ENCODE results near the gene RPS6KC1. TPM values are rescaled to one million over a fixed set of nuclear protein-coding genes. Genes with fewer than 3 reads are reported as not detected.
"Not testable (repeated sequence)": the region's sequence is repeated elsewhere in the genome, so short reads cannot be mapped to it uniquely, and the experiment has no call there.

RPS6KC1 gene
- total and polyA plus RNA-seq, 5 donors: 4.3 to 14.6 (median 11.5) TPM

- H3K27ac ChIP-seq (ENCODE audit: low read length): no peak overlapping the region
- H3K9me3 ChIP-seq (ENCODE audit: control insufficient read depth, low read length): no peaks in the 10 kb centered on the region
- no peak for ATAC-seq
- no peak for DNase-seq
- no peak overlapping the region for H3K4me3 ChIP-seq (ENCODE audit: low read length)
- no peaks in the 10 kb centered on the region for H3K27me3 ChIP-seq (ENCODE audit: control insufficient read depth, insufficient read depth)
- no peaks in the 10 kb centered on the region for H3K4me1 ChIP-seq (ENCODE audit: control insufficient read depth, insufficient read depth, low read length)
- intact Hi-C loops (cut with DNase I): no loop called here
These were observed 39.1 kb downstream of the RPS6KC1 start for GRCh38 chr1:213089924-213090677.

DNA sequence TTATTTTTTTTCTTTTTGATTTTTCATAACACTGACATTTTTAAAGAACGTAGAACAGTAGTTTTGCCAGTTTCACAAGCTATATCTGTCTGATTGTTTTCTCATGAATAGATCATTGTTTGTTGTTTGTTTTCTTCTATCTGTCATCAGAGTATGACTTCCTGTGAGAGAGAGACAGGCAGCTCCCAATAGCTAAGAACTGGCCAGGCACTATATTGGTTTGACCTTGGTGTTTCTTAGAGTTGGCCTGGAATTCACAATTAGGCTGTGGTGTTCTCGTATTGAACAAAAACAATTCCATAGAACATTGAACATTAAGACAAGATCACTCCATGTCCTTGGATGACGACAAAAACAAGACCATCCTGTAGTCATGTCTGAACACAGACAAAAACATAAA is 43.4 kb downstream of the RPS6KC1 start:
- intact Hi-C loops (cut with DNase I): no loop called here
- Histone ChIP-seq H3K4me3 (ENCODE audit: low read length) (no peak overlapping the region), H3K27ac (ENCODE audit: low read length) (no peak overlapping the region), H3K9me3 (ENCODE audit: control insufficient read depth, low read length) (no peaks in the 10 kb centered on the region), H3K27me3 (ENCODE audit: control insufficient read depth, insufficient read depth) (no peaks in the 10 kb centered on the region), H3K4me1 (ENCODE audit: control insufficient read depth, insufficient read depth, low read length) (no peaks in the 10 kb centered on the region)
- ATAC-seq: no peak
- DNase-seq: no peak
- WGBS: 64% methylated on average over 3 of the region's 3 CpGs

DNA sequence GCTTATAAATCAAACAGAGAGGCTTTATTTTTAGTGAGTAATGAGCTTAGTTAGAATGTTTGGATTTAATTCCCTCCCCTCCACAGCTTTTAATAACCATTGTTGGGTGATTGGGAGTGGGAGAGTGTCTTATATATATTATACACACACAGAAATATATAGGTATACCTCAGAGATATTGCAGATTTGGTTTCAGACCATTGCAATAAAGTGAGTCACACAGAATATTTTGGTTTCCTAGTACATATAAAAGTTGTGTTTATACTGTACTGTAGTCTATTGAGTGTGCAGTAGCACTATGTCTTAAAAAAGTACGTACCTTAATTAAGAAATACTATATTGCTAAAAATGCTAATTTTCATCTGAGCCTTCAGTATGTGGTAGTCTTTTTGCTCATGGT is 44.4 kb downstream of the RPS6KC1 start:
- WGBS: 99% methylated on average over 1 of the region's 1 CpG
- Histone ChIP-seq H3K27me3 (ENCODE audit: control insufficient read depth, insufficient read depth) (no peaks in the 10 kb centered on the region), H3K4me1 (ENCODE audit: control insufficient read depth, insufficient read depth, low read length) (no peaks in the 10 kb centered on the region), H3K9me3 (ENCODE audit: control insufficient read depth, low read length) (no peaks in the 10 kb centered on the region), H3K27ac (ENCODE audit: low read length) (no peak overlapping the region), H3K4me3 (ENCODE audit: low read length) (no peak overlapping the region)
- intact Hi-C loops (cut with DNase I): no loop called here
- ATAC-seq: no peak
- no peak for DNase-seq

DNA sequence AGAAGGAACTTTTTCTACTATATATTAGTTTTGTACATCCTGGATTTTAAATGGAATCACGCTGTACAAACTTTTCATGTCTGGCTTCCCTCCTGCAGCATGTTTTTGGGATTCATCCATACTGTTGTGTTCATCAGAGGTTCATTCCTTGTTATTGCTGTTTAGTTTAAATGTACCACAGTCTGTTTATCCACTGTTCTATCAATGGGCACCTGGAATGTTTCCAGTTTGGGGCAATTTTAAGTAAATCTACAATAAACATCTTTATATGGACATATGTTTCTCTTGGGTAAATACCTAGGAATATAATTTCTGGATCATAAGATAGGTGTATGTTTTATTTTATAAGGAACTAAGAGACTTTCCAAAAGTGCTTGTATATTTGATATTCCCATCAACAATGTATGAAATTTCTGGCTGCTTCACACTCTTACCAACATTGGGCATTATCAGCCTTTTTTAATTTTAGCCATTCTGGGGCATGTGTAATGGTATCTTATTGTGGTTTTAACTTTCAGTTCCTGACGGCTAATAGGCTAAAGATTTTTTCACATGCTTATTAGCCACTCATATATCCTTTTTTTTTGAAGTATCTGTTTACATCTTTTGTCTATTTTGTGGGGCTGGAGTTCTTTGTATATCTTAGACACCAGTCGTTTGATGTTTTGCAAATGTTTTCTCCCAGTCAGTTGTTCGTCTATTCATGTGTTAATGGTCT is 48.8 kb downstream of the RPS6KC1 start:
- no peaks in the 10 kb centered on the region for H3K27me3 ChIP-seq (ENCODE audit: control insufficient read depth, insufficient read depth)
- no peak overlapping the region for H3K4me3 ChIP-seq (ENCODE audit: low read length)
- no peaks in the 10 kb centered on the region for H3K4me1 ChIP-seq (ENCODE audit: control insufficient read depth, insufficient read depth, low read length)
- intact Hi-C loops (cut with DNase I): no loop called here
- DNase-seq (no peak), ATAC-seq (no peak)
- H3K9me3 ChIP-seq (ENCODE audit: control insufficient read depth, low read length): no peaks in the 10 kb centered on the region
- no peak overlapping the region for H3K27ac ChIP-seq (ENCODE audit: low read length)
- 72% methylated on average over 4 of the region's 4 CpGs for WGBS

GRCh38 chr1:213100565-213100964 is 49.5 kb downstream of the RPS6KC1 start:
- ATAC-seq; H3K4me3 ChIP-seq (ENCODE audit: low read length); H3K27ac ChIP-seq (ENCODE audit: low read length); intact Hi-C loops (cut with DNase I); DNase-seq; H3K27me3 ChIP-seq (ENCODE audit: control insufficient read depth, insufficient read depth); H3K4me1 ChIP-seq (ENCODE audit: control insufficient read depth, insufficient read depth, low read length); H3K9me3 ChIP-seq (ENCODE audit: control insufficient read depth, low read length): not testable (repeated sequence)
- 97% methylated on average over 4 of the region's 4 CpGs for WGBS

DNA sequence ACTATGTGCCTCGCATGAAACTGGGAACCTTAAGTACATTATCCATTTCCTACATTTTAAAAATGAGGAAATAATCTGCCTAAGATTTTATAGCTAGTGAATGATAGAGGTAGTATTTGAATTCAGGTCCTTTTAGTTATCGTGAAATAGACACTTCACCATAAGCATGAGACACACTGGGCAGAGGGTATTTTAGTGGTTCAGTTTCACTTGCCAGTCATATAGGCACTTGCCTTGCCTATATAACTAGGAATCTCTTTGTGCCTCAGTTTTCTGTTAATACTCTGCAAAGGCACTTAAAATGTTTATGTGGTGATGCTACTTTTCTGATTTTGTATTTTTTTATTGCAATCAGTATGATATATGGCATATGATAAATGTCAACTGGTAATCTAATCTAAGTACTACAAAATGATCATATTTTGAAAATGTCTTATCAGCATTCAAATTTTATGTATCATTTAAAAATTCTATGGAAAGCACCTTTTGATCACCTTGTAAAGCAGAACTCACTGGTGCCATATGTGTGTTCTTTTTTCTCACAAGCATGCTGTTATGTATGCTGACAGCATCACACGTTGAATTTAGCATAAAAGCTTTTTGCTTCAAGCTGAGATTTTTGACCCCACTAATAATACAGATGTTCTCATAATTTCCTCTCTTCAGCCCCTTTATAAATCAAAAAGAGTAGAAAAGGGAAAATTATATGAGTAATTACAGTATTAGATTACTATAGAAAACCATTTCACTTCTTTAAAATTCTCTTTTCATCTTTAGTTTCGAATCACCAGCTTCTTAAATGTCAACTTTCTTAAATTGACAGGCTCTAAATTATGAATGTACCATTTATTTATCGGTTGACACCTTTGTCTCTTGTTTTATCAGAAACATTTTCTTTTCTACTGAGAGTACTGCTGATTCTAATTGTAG is 52.6 kb downstream of the RPS6KC1 start:
- Histone ChIP-seq H3K4me3 (ENCODE audit: low read length) (no peak overlapping the region), H3K9me3 (ENCODE audit: control insufficient read depth, low read length) (no peaks in the 10 kb centered on the region), H3K27ac (ENCODE audit: low read length) (no peak overlapping the region), H3K27me3 (ENCODE audit: control insufficient read depth, insufficient read depth) (no peaks in the 10 kb centered on the region), H3K4me1 (ENCODE audit: control insufficient read depth, insufficient read depth, low read length) (no peaks in the 10 kb centered on the region)
- ATAC-seq (no peak), DNase-seq (no peak)
- intact Hi-C loops (cut with DNase I): no loop called here
- WGBS: 86% methylated on average over 5 of the region's 5 CpGs

DNA sequence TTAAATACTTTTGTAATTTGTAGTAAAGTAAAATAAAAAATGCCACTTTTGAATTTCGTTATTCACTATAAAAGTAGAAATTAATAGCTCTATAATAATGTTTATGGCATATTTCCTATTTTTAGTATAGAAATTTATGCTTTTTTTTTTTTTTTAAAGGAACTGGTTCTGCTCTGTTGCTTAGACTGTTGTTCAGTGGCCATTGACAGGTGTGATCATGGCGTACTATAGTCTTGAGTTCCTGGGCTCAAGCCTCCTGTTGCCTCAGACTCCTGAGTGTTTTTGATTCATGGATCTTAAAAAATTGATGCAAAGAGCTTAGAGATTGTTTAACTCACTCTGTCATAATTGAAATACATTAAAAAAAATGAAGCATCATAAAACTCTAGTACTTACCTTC is 53.6 kb downstream of the RPS6KC1 start:
- no peak for ATAC-seq
- intact Hi-C loops (cut with DNase I): no loop called here

DNA sequence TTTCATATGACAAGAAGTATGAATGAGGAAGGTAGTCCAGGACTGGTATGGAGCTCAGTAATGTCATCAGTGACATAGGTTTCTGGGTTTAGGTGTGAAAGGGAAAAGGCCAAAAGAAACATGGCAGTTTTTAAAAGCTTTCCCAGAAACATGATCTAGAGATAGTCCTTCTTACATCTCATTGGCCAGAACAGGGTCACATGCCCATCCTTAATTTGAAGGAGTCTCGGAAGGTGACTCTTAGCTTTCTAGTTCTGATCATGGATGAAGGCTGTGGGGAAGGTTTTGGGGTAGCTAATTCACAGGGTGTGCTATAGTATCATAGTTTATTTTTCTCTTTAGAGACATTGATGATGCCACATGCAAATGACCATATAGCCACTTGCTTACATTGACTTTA is 55.3 kb downstream of the RPS6KC1 start:
- no peak overlapping the region for H3K27ac ChIP-seq (ENCODE audit: low read length)
- H3K4me3 ChIP-seq (ENCODE audit: low read length): no peak overlapping the region
- no peak for DNase-seq
- intact Hi-C loops (cut with DNase I): no loop called here
- no peaks in the 10 kb centered on the region for H3K4me1 ChIP-seq (ENCODE audit: control insufficient read depth, insufficient read depth, low read length)
- ATAC-seq: no peak
- 100% methylated on average over 1 of the region's 1 CpG for WGBS
- no peaks in the 10 kb centered on the region for H3K9me3 ChIP-seq (ENCODE audit: control insufficient read depth, low read length)
- no peaks in the 10 kb centered on the region for H3K27me3 ChIP-seq (ENCODE audit: control insufficient read depth, insufficient read depth)

More for the DNA sequence above, 53.6 kb downstream of the RPS6KC1 start:
- H3K9me3 ChIP-seq (ENCODE audit: control insufficient read depth, low read length): no peaks in the 10 kb centered on the region
- no peaks in the 10 kb centered on the region for H3K4me1 ChIP-seq (ENCODE audit: control insufficient read depth, insufficient read depth, low read length)
- no peak overlapping the region for H3K4me3 ChIP-seq (ENCODE audit: low read length)
- H3K27me3 ChIP-seq (ENCODE audit: control insufficient read depth, insufficient read depth): no peaks in the 10 kb centered on the region
- no peak overlapping the region for H3K27ac ChIP-seq (ENCODE audit: low read length)
- DNase-seq: no peak
- 97% methylated on average over 2 of the region's 2 CpGs for WGBS

DNA sequence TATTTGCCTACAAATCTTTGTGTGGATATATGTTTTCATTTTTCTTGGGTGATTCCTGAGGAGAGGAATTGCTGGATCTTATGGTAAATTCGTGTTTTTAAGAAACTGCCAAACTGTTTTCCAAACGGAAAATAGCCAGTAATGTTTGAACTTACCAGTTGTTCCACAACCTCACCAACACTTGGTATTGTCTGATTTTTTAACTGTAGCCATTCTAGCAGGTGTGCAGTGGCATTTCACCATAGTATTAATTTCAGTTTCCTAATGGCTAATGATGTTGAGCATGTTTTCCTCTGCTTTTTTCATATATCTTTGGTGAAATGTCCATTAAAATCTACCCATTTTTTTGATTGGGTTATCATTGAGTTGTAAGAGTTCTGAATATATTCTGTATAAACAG is 56.6 kb downstream of the RPS6KC1 start:
- ATAC-seq (no peak), DNase-seq (no peak)
- no peak overlapping the region for H3K27ac ChIP-seq (ENCODE audit: low read length)
- intact Hi-C loops (cut with DNase I): no loop called here
- 98% methylated on average over 2 of the region's 2 CpGs for WGBS
- H3K4me1 ChIP-seq (ENCODE audit: control insufficient read depth, insufficient read depth, low read length): no peaks in the 10 kb centered on the region
- H3K27me3 ChIP-seq (ENCODE audit: control insufficient read depth, insufficient read depth): no peaks in the 10 kb centered on the region
- H3K4me3 ChIP-seq (ENCODE audit: low read length): no peak overlapping the region
- H3K9me3 ChIP-seq (ENCODE audit: control insufficient read depth, low read length): no peaks in the 10 kb centered on the region

DNA sequence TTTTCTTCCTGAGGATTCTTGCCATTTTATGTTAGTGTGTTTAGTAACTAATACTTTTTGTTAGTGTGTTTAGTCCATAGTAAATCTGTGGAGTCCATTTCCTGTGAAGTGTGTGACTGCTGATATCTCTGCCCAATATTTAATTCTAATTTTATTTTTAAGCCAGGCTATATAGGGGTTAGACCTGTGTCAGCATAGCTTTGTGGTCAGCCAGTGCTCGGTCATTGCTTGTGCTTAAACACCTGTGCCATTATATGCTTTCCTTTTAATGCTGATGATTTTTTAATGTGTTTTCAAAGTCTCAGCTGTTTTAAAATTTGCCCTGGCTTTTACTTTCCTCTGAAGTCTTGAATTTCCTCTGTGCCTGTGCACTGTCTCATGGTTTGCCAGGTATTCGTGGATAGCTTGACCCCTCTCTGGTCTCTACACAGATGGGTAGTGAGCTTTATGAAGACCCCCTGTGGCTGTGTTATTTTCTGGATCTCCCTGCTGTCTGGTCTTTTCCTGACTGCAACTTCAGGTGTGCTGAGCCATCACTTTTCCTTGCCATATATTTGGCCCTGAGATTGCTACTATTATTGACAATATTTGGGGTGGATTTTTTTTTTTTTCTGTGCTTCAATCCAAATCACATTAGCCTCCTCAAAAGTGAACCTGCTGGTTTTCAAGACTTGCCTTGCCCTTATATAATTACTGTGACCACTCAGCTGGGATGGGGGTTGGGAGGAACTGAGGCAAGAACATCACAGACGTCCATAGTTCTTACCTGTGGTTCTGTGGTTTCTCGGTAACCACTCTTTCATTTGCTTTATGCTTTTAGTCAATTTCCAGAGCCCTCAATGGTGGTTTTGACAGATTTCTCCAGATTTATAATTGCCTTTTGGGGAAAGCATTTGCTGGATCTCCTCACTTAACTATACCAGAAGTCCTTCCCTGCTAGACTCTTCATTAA is 59.6 kb downstream of the RPS6KC1 start:
- no peak for ATAC-seq
- WGBS: 72% methylated on average over 4 of the region's 4 CpGs

More for the DNA sequence above, 59.6 kb downstream of the RPS6KC1 start:
- no peak for DNase-seq
- Histone ChIP-seq H3K9me3 (ENCODE audit: control insufficient read depth, low read length) (no peaks in the 10 kb centered on the region), H3K4me1 (ENCODE audit: control insufficient read depth, insufficient read depth, low read length) (no peaks in the 10 kb centered on the region), H3K27ac (ENCODE audit: low read length) (no peak overlapping the region), H3K27me3 (ENCODE audit: control insufficient read depth, insufficient read depth) (no peaks in the 10 kb centered on the region), H3K4me3 (ENCODE audit: low read length) (no peak overlapping the region)
- intact Hi-C loops (cut with DNase I): no loop called here
